Testis (tissue), 3 donors: ENCODE measurements around the gene EXOC7. TPM values are rescaled to one million over a fixed set of nuclear protein-coding genes. Genes with fewer than 3 reads are reported as not detected.

Source experiments
- DNase-seq: peaks from one replicate; pipeline ENCODE4 v3.0.0-alpha.2; 2019
- H3K27ac ChIP-seq, 2 donors: fragments of 200-600 bp; sonication (generic); one replicate each; pipeline ENCODE4 v1.5.1; 2019
- H3K27me3 ChIP-seq: fragments of 200-600 bp; sonication (generic); one replicate; pipeline ENCODE4 v1.5.1; 2019
- H3K36me3 ChIP-seq: fragments of 200-600 bp; sonication (generic); one replicate; pipeline ENCODE4 v1.5.1; 2017; ENCODE audit warnings: low read depth; ENCODE audit errors: missing control alignments
- H3K4me1 ChIP-seq: fragments of 200-600 bp; sonication (generic); one replicate; pipeline ENCODE4 v1.5.1; 2019
- H3K4me3 ChIP-seq, 2 donors: fragments of 200-600 bp; sonication (generic); one replicate each; pipeline ENCODE4 v1.5.1; 2017 to 2019
- H3K9me3 ChIP-seq: fragments of 200-600 bp; sonication (generic); one replicate; pipeline ENCODE4 v1.5.1; 2017
- POLR2A ChIP-seq: fragments of 450-650 bp; IDR thresholded peaks from one replicate; pipeline ENCODE4 v1.6.1; 2017; ENCODE audit warnings: antibody characterized with exemption, mild to moderate bottlenecking, moderate library complexity
- WGBS, 2 donors: methylation state at CpG; one replicate each; pipeline ENCODE4 v1.1.5; 2018; 5-methylcytosine and 5-hydroxymethylcytosine counted together
- intact Hi-C: fragments of 100-400 bp; cut with DNase I; formaldehyde crosslinking; loops from one replicate; pipeline ENCODE4 v1.15.1; 2023; ENCODE audit warnings: low total_unique reads
- polyA plus RNA-seq: library from polyadenylated mRNA; stranded (reverse); fragments of 350-450 nt; fragmentation: Illumina TruSeq; extraction: RNeasy Lipid Tissue Mini Kit (QIAGEN cat#74804); gene quantifications from one replicate; pipeline ENCODE4 v1.2.3, GENCODE V29; 2014; ENCODE audit warnings: low read depth, low replicate concordance; ENCODE audit not compliant: insufficient read depth
- total RNA-seq, 2 donors: library from RNA; depleted of rRNA; stranded (reverse); fragments of >200 nt; gene quantifications; one replicate each; pipeline ENCODE4 v1.2.3, GENCODE V29; 2016
- TF ChIP-seq, protein P1 (sequence below), 3 experiments: fragments of 450-650 bp in 2 of 3; fragments of 200-600 bp in 1 of 3; sonication (generic) in 1 of 3; IDR thresholded peaks; one replicate each; pipeline ENCODE4 v1.5.1; 2016 to 2019; ENCODE audit warnings: antibody characterized with exemption in 3 of 3, mild to moderate bottlenecking in 2 of 3, moderate library complexity in 1 of 3

EXOC7 gene
- total and polyA plus RNA-seq, 3 donors from 2014 or later = 99.1 to 138 (median 138) TPM

- Histone ChIP-seq H3K4me1 (peaks cover 6% of the 10 kb centered on the region), H3K27me3 (no peaks in the 10 kb centered on the region), H3K9me3 (no peaks in the 10 kb centered on the region), H3K27ac (no peak overlapping the region), H3K36me3 (no peaks in the 10 kb centered on the region), H3K4me3 (no peak overlapping the region)
- intact Hi-C loops = loop anchor here (5.0 kb wide), 1 partner anchor 158 kb away; no protein-coding TSS in a partner anchor
- DNase-seq = no peak
- no peak for TF ChIP-seq POLR2A
- TF ChIP-seq, protein P1, sequence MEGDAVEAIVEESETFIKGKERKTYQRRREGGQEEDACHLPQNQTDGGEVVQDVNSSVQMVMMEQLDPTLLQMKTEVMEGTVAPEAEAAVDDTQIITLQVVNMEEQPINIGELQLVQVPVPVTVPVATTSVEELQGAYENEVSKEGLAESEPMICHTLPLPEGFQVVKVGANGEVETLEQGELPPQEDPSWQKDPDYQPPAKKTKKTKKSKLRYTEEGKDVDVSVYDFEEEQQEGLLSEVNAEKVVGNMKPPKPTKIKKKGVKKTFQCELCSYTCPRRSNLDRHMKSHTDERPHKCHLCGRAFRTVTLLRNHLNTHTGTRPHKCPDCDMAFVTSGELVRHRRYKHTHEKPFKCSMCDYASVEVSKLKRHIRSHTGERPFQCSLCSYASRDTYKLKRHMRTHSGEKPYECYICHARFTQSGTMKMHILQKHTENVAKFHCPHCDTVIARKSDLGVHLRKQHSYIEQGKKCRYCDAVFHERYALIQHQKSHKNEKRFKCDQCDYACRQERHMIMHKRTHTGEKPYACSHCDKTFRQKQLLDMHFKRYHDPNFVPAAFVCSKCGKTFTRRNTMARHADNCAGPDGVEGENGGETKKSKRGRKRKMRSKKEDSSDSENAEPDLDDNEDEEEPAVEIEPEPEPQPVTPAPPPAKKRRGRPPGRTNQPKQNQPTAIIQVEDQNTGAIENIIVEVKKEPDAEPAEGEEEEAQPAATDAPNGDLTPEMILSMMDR (IDR thresholded peaks at IDR 0.05) = no peak
- WGBS, 2 donors = 92 to 93% methylated on average over 19 to 22 of the region's 22 CpGs
These were observed 21.2 kb upstream of the EXOC7 start for GRCh38 chr17:76124582-76125390.

DNA sequence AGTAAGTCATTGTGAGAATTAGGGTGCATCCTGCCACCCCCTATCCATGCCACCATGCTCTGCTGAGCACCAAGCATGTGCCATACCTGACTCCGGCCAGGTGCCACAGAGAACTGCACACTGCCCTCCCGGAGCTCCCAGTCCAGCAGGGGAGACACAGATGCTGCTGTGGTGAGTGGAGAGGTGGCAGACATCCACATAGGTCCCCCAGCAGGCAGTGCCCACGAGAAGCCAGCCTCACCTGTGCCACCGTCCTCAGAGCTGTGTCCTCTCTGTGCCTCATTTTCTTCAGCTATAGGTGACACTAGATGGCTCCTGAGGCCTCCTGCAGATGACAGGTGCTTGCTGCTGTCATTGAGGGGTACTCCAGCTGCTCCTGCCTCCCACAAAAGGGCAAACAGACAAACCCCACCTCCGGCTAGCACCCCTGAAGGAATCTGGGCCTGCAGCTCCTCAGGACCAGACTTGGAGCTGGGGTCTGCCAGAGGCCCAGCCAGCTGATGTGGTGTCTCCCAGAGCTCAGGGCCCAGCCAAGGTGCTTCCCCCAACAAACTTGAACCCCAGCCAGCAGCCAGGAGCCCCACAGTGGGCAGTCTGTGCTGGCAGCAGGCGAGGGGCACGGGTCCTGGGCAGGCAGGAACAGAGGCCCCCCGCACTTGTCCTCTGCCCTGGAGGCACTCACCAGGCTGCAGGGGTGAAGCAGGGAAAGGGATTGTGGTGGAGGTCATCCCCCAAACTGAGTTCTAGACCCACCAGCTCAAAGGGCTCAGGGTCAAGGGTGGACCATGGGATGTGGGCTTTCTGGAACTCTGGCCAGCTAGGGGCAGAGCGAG is 20.4 kb upstream of the EXOC7 start:
- 69% methylated on average over 9 of the region's 9 CpGs; no CpG with 5 or more reads in 1 of the 2 donors for WGBS, 2 donors
- Histone ChIP-seq H3K27me3 (no peaks in the 10 kb centered on the region), H3K9me3 (no peaks in the 10 kb centered on the region), H3K36me3 (no peaks in the 10 kb centered on the region), H3K4me3 (no peak overlapping the region), H3K4me1 (peaks cover 6% of the 10 kb centered on the region), H3K27ac (no peak overlapping the region)
- DNase-seq = no peak
- TF ChIP-seq, protein P1 (IDR thresholded peaks at IDR 0.05) = no peak
- TF ChIP-seq POLR2A = no peak
- intact Hi-C loops = loop anchor here (5.0 kb wide), 1 partner anchor 158 kb away; no protein-coding TSS in a partner anchor

DNA sequence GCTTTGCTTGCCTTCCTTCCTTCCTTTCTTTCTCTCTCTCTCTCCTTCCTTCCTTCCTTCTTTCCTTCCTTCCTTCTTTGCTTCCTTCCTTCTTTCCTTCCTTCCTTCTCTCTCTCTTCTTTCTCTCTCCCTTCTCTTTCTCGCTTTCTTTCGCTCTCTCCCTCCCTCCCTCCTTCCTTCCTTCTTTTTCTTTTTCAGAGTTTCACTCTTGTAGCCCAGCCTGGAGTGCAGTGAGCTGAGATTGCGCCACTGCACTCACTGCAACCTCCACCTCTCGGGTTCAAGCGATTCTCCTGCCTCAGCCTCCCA is 19.6 kb upstream of the EXOC7 start:
- TF ChIP-seq POLR2A = no peak
- TF ChIP-seq, protein P1 (IDR thresholded peaks at IDR 0.05) = no peak
- WGBS, 2 donors = 71 to 75% methylated on average over 5 of the region's 5 CpGs
- Histone ChIP-seq H3K36me3 (no peaks in the 10 kb centered on the region), H3K27me3 (no peaks in the 10 kb centered on the region), H3K9me3 (no peaks in the 10 kb centered on the region), H3K4me3 (no peak overlapping the region), H3K4me1 (peaks cover 6% of the 10 kb centered on the region), H3K27ac (no peak overlapping the region)
- intact Hi-C loops = loop anchor here (5.0 kb wide), 1 partner anchor 159 kb away; no protein-coding TSS in a partner anchor
- no peak for DNase-seq

- Histone ChIP-seq H3K27ac (no peak overlapping the region), H3K27me3 (no peaks in the 10 kb centered on the region), H3K4me1 (peaks cover 6% of the 10 kb centered on the region), H3K36me3 (no peaks in the 10 kb centered on the region), H3K9me3 (no peaks in the 10 kb centered on the region), H3K4me3 (peak overlapping the region; percentile 45 to 49)
- TF ChIP-seq, protein P1 (IDR thresholded peaks at IDR 0.05) = no peak
- TF ChIP-seq POLR2A = no peak
- intact Hi-C loops = loop anchor here (5.0 kb wide), 1 partner anchor 160 kb away; no protein-coding TSS in a partner anchor
- DNase-seq = no peak
- 60 to 77% methylated on average over 22 to 24 of the region's 24 CpGs for WGBS, 2 donors
These were observed 19.0 kb upstream of the EXOC7 start for GRCh38 chr17:76122431-76123190.
